Chondrocyte (in vitro differentiated cells): ENCODE measurements around the gene BTN2A1. TPM values are rescaled to one million over a fixed set of nuclear protein-coding genes. Genes with fewer than 3 reads are reported as not detected.
A peak's percentile ranks its signal among the peaks of the same experiment; 100 is the strongest.

Source experiments
- DNase-seq: peaks from one replicate; pipeline ENCODE4 v3.0.0; 2021; ENCODE audit warnings: mixed read lengths, low spot score
- H3K27ac Mint-ChIP-seq: one replicate; pipeline ENCODE4 v1.8.0; 2021; ENCODE audit warnings: mild to moderate bottlenecking, moderate library complexity, mixed read lengths; ENCODE audit not compliant: unreplicated experiment
- H3K27me3 Mint-ChIP-seq: 2 replicates; pipeline ENCODE4 v1.8.0; 2021; ENCODE audit warnings: low read depth, mixed read lengths
- H3K36me3 Mint-ChIP-seq: 2 replicates; pipeline ENCODE4 v1.8.0; 2021; ENCODE audit warnings: low read depth, mixed read lengths
- H3K4me1 Mint-ChIP-seq: 2 replicates; pipeline ENCODE4 v1.8.0; 2021; ENCODE audit warnings: low read depth, mild to moderate bottlenecking, mixed read lengths
- H3K4me3 Mint-ChIP-seq: one replicate; pipeline ENCODE4 v1.8.0; 2021; ENCODE audit warnings: mild to moderate bottlenecking, moderate library complexity, mixed read lengths; ENCODE audit not compliant: unreplicated experiment
- H3K9me3 Mint-ChIP-seq: 2 replicates; pipeline ENCODE4 v1.8.0; 2021; ENCODE audit warnings: low read depth, mixed read lengths
- total RNA-seq: library from RNA; stranded (reverse); gene quantifications from 3 replicates; pipeline ENCODE4 v1.2.1, GENCODE V29; 2021
- TF ChIP-seq, protein P1 (sequence below): fragments of 200-600 bp; sonication (generic); IDR thresholded peaks from 2 replicates; pipeline ENCODE4 v1.5.0; 2021; ENCODE audit warnings: antibody characterized with exemption, mild to moderate bottlenecking, moderate library complexity

Gene BTN2A1
- total RNA-seq, 1 donor from 2014 or later, result 33.6 TPM

GRCh38 chr6:26441977-26442376, 15.8 kb upstream of the BTN2A1 start:
- Mint-ChIP-seq H3K4me1 (peaks cover 28% of the 10 kb centered on the region), H3K4me3 (no peak overlapping the region), H3K27me3 (no peaks in the 10 kb centered on the region), H3K36me3 (no peaks in the 10 kb centered on the region), H3K27ac (no peak overlapping the region), H3K9me3 (no peaks in the 10 kb centered on the region)
- TF ChIP-seq, protein P1, sequence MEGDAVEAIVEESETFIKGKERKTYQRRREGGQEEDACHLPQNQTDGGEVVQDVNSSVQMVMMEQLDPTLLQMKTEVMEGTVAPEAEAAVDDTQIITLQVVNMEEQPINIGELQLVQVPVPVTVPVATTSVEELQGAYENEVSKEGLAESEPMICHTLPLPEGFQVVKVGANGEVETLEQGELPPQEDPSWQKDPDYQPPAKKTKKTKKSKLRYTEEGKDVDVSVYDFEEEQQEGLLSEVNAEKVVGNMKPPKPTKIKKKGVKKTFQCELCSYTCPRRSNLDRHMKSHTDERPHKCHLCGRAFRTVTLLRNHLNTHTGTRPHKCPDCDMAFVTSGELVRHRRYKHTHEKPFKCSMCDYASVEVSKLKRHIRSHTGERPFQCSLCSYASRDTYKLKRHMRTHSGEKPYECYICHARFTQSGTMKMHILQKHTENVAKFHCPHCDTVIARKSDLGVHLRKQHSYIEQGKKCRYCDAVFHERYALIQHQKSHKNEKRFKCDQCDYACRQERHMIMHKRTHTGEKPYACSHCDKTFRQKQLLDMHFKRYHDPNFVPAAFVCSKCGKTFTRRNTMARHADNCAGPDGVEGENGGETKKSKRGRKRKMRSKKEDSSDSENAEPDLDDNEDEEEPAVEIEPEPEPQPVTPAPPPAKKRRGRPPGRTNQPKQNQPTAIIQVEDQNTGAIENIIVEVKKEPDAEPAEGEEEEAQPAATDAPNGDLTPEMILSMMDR, result no peak
- DNase-seq, result no peak

DNA sequence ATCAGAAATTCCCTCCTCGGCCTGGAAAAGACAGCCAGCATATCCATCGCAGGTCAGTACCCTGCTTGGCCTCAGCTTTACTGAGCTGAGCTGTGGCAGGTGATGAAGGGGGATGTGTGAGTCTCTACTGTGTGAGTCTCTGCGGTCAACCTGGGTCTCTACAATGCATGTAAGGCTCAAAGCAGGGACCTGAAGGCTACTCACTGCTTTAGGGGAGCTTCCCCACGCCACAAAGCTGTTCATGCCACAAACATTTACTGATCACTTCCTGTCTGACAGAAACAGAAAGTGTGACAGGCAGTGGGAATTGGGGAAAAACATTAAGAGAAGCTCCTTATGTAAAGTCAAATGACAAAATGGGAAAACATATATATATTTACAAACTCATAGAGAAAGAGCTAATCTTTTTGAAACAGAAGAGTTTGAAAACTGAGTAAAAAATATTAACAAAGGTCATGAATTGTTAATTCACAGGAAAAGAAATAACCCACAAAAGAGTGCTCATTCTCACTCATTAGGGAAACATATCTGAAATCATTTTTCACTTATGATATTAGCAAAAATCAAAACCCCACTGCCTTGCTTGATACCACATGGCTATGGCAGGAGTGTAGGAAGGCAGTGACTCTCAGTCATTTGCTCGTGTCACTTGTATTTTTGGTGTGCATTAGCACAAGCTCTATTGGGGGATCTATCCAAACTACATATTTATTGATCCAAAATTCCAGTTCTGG, 11.7 kb upstream of the BTN2A1 start:
- H3K27ac Mint-ChIP-seq, result no peak overlapping the region
- TF ChIP-seq, protein P1, result no peak
- DNase-seq, result no peak
- peaks cover 8% of the 10 kb centered on the region for H3K36me3 Mint-ChIP-seq
- no peaks in the 10 kb centered on the region for H3K9me3 Mint-ChIP-seq
- H3K27me3 Mint-ChIP-seq, result no peaks in the 10 kb centered on the region
- H3K4me3 Mint-ChIP-seq, result no peak overlapping the region
- H3K4me1 Mint-ChIP-seq, result peaks cover 8% of the 10 kb centered on the region

- H3K27ac Mint-ChIP-seq, result no peak overlapping the region
- no peaks in the 10 kb centered on the region for H3K27me3 Mint-ChIP-seq
- H3K4me3 Mint-ChIP-seq, result no peak overlapping the region
- no peaks in the 10 kb centered on the region for H3K9me3 Mint-ChIP-seq
- TF ChIP-seq, protein P1, result no peak
- DNase-seq, result no peak
- H3K36me3 Mint-ChIP-seq, result peaks cover 9% of the 10 kb centered on the region
- peaks cover 1% of the 10 kb centered on the region for H3K4me1 Mint-ChIP-seq
Observed at GRCh38 chr6:26447257-26447656, 10.5 kb upstream of the BTN2A1 start.

- peaks cover 9% of the 10 kb centered on the region for H3K36me3 Mint-ChIP-seq
Observed at GRCh38 chr6:26450240-26450639, 7.5 kb upstream of the BTN2A1 start.

DNA sequence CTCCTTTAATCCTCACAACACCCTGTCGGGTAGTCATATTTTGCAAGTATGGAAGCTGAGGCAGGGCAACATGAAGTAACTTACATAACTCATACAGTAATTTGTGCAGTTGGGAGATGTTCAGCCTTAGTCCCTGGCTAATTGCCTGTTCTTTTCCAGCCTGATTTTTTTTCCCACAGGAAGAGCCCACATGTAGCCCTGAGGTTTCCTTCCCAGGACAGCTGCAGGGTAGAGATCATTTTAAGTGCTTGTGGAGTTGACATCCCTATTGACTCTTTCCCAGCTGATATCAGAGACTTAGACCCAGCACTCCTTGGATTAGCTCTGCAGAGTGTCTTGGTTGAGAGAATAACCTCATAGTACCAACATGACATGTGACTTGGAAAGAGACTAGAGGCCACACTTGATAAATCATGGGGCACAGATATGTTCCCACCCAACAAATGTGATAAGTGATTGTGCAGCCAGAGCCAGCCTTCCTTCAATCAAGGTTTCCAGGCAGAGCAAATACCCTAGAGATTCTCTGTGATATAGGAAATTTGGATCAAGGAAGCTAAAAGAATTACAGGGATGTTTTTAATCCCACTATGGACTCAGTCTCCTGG, 5.0 kb upstream of the BTN2A1 start:
- H3K36me3 Mint-ChIP-seq, result peaks cover 9% of the 10 kb centered on the region
- no peak overlapping the region for H3K4me3 Mint-ChIP-seq
- TF ChIP-seq, protein P1, result no peak
- no peaks in the 10 kb centered on the region for H3K9me3 Mint-ChIP-seq
- no peak for DNase-seq
- H3K4me1 Mint-ChIP-seq, result peaks cover 21% of the 10 kb centered on the region
- H3K27ac Mint-ChIP-seq, result no peak overlapping the region
- no peaks in the 10 kb centered on the region for H3K27me3 Mint-ChIP-seq

More at GRCh38 chr6:26450240-26450639, 7.5 kb upstream of the BTN2A1 start:
- no peak for DNase-seq
- TF ChIP-seq, protein P1, result peak; percentile 16
- no peak overlapping the region for H3K27ac Mint-ChIP-seq
- H3K4me3 Mint-ChIP-seq, result no peak overlapping the region
- no peaks in the 10 kb centered on the region for H3K9me3 Mint-ChIP-seq
- H3K27me3 Mint-ChIP-seq, result no peaks in the 10 kb centered on the region
- peaks cover under 1% of the 10 kb centered on the region for H3K4me1 Mint-ChIP-seq
